Subcutaneous adipose tissue (tissue), 4 donors: ENCODE results near the gene ZNF341. TPM values are rescaled to one million over a fixed set of nuclear protein-coding genes. Genes with fewer than 3 reads are reported as not detected.

Experiments
- CTCF ChIP-seq: fragments of 450-650 bp; IDR thresholded peaks from one replicate; pipeline ENCODE4 v1.5.1; 2016; ENCODE audit warnings: low read depth, mild to moderate bottlenecking, control low read depth, antibody characterized with exemption, moderate library complexity
- total RNA-seq, 4 donors: library from RNA; depleted of rRNA; stranded (reverse); fragments of >200 nt; gene quantifications; one replicate each; pipeline ENCODE4 v1.1.0, GENCODE V29; 2016

Gene ZNF341
- total RNA-seq, 4 donors from 2014 or later: 0.65 to 2.8 (median 1.1) TPM

- no peak for TF ChIP-seq CTCF
Observed at GRCh38 chr20:33740189-33740588, 8.4 kb downstream of the ZNF341 start.

- TF ChIP-seq CTCF: no peak
Observed at GRCh38 chr20:33744181-33744580, 12.4 kb downstream of the ZNF341 start.

GRCh38 chr20:33744773-33745385 lies 13.1 kb downstream of the ZNF341 start:
- TF ChIP-seq CTCF: no peak

GRCh38 chr20:33746325-33746998 lies 14.7 kb downstream of the ZNF341 start:
- no peak for TF ChIP-seq CTCF

GRCh38 chr20:33751775-33752174 lies 20.0 kb downstream of the ZNF341 start:
- no peak for TF ChIP-seq CTCF

- TF ChIP-seq CTCF: no peak
Observed at GRCh38 chr20:33753143-33753542, 21.3 kb downstream of the ZNF341 start.

GRCh38 chr20:33753763-33754162 lies 22.0 kb downstream of the ZNF341 start:
- TF ChIP-seq CTCF: no peak
